Astrocyte (in vitro differentiated cells and primary cell): ENCODE data around the gene INVS.

Source experiments
- EZH2 ChIP-seq: IDR thresholded peaks from 2 replicates; pipeline ENCODE4 v1.6.1; 2012; ENCODE audit warnings: mild to moderate bottlenecking, low read length, inconsistent platforms; ENCODE audit not compliant: insufficient read depth
- TF ChIP-seq, protein P1 (sequence below): IDR thresholded peaks from 2 replicates; pipeline ENCODE4 v1.5.1; 2011; ENCODE audit warnings: low read depth, mild to moderate bottlenecking, inconsistent platforms, low read length, moderate library complexity; ENCODE audit not compliant: insufficient read depth

GRCh38 chr9:100350188-100350587, 251.1 kb downstream of the INVS start:
- TF ChIP-seq, protein P1, sequence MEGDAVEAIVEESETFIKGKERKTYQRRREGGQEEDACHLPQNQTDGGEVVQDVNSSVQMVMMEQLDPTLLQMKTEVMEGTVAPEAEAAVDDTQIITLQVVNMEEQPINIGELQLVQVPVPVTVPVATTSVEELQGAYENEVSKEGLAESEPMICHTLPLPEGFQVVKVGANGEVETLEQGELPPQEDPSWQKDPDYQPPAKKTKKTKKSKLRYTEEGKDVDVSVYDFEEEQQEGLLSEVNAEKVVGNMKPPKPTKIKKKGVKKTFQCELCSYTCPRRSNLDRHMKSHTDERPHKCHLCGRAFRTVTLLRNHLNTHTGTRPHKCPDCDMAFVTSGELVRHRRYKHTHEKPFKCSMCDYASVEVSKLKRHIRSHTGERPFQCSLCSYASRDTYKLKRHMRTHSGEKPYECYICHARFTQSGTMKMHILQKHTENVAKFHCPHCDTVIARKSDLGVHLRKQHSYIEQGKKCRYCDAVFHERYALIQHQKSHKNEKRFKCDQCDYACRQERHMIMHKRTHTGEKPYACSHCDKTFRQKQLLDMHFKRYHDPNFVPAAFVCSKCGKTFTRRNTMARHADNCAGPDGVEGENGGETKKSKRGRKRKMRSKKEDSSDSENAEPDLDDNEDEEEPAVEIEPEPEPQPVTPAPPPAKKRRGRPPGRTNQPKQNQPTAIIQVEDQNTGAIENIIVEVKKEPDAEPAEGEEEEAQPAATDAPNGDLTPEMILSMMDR: no peak
- no peak for TF ChIP-seq EZH2
